CD4-positive, CD25-positive, alpha-beta regulatory T cell (primary cell): Measurements from ENCODE around the gene FGD3. TPM values are rescaled to one million over a fixed set of nuclear protein-coding genes. Genes with fewer than 3 reads are reported as not detected.

Experiments used
- ATAC-seq, 2 donors: fragments of 150-1000 bp; cut with Tn5 transposase; one replicate each; pipeline ENCODE4 v1.10.0; 2021; ENCODE audit warnings: low read depth in 2 of 2, moderate number of reproducible peaks in 2 of 2, moderate library complexity in 1 of 2
- DNase-seq, 3 donors: peaks; one replicate each; pipeline versions ENCODE4 v3.0.0 to v3.0.0-alpha.2; 2012 to 2022; ENCODE audit warnings: mixed read lengths in 1 of 3
- H3K27ac ChIP-seq: one replicate; pipeline ENCODE4 v1.7.0; 2013; ENCODE audit warnings: mild to moderate bottlenecking, low read length; ENCODE audit not compliant: insufficient read depth, poor library complexity, severe bottlenecking
- H3K27me3 ChIP-seq: one replicate; pipeline ENCODE4 v1.7.0; 2013; ENCODE audit warnings: low read length; ENCODE audit not compliant: control insufficient read depth, insufficient read depth
- H3K36me3 ChIP-seq: one replicate; pipeline ENCODE4 v1.7.0; 2013; ENCODE audit warnings: mild to moderate bottlenecking, low read length, moderate library complexity; ENCODE audit not compliant: control insufficient read depth, insufficient read depth
- H3K4me1 ChIP-seq: 2 replicates; pipeline ENCODE4 v1.7.0; 2013; ENCODE audit warnings: mild to moderate bottlenecking, low read length; ENCODE audit not compliant: insufficient read depth, control insufficient read depth, poor library complexity, severe bottlenecking
- H3K4me3 ChIP-seq: one replicate; pipeline ENCODE4 v1.7.0; 2013; ENCODE audit warnings: low read depth, mild to moderate bottlenecking, low read length, moderate library complexity
- H3K9me3 ChIP-seq, 2 experiments: 1 replicate in 1 of 2; 2 replicates in 1 of 2; pipeline ENCODE4 v1.7.0; 2013; ENCODE audit warnings: low read length in 2 of 2, mild to moderate bottlenecking in 1 of 2, moderate library complexity in 1 of 2; ENCODE audit not compliant: control insufficient read depth in 2 of 2
- H3K27ac Mint-ChIP-seq, 3 donors: one replicate each; pipeline ENCODE4 v1.8.0; 2020 to 2022; ENCODE audit warnings: mild to moderate bottlenecking in 3 of 3, mixed read lengths in 3 of 3, moderate library complexity in 2 of 3
- H3K27me3 Mint-ChIP-seq: one replicate; pipeline ENCODE4 v1.8.0; 2022; ENCODE audit warnings: mild to moderate bottlenecking, mixed read lengths
- H3K36me3 Mint-ChIP-seq: one replicate; pipeline ENCODE4 v1.8.0; 2020; ENCODE audit warnings: mixed read lengths
- H3K4me1 Mint-ChIP-seq, 4 donors: one replicate each; pipeline ENCODE4 v1.8.0; 2020 to 2022; ENCODE audit warnings: mixed read lengths in 4 of 4, mild to moderate bottlenecking in 1 of 4
- H3K4me3 Mint-ChIP-seq, 4 donors: one replicate each; pipeline ENCODE4 v1.8.0; 2020 to 2022; ENCODE audit warnings: mild to moderate bottlenecking in 4 of 4, mixed read lengths in 4 of 4, moderate library complexity in 3 of 4
- H3K9me3 Mint-ChIP-seq, 7 donors: one replicate each; pipeline ENCODE4 v1.8.0; 2020 to 2022; ENCODE audit warnings: mixed read lengths in 7 of 7, mild to moderate bottlenecking in 3 of 7, moderate library complexity in 2 of 7
- polyA plus RNA-seq, 4 donors: library from polyadenylated mRNA; unstranded; fragments of 300-500 nt; fragmentation: Illumina TruSeq; gene quantifications; one replicate each; pipeline ENCODE4 v1.2.3, GENCODE V29; 2021
- total RNA-seq: library from RNA; stranded (reverse); gene quantifications from one replicate; pipeline ENCODE4 v1.2.3, GENCODE V29; 2022

Gene FGD3
- total and polyA plus RNA-seq, 5 donors from 2014 or later: 71.6 to 188 (median 98.1) TPM

- H3K4me3 ChIP-seq: peak within 1 kb of the TSS; percentile 86
- Mint-ChIP-seq H3K36me3 (peaks cover 3% of the 10 kb centered on the region), H3K9me3 (no peaks in the 10 kb centered on the region), H3K4me1 (peaks cover 5 to 81% (median 34%) of the 10 kb centered on the region in 4 donors), H3K4me3 (peak within 1 kb of the TSS; percentile 92 to 99 (median 95)), H3K27ac (peak within 1 kb of the TSS; percentile 96 to 100 (median 100)), H3K27me3 (no peaks in the 10 kb centered on the region)
- H3K4me1 ChIP-seq: peaks cover 63% of the 10 kb centered on the region
- H3K9me3 ChIP-seq: no peaks in the 10 kb centered on the region
- ATAC-seq: peak; percentile 63 to 64
- DNase-seq: peak; percentile 67 to 85 (median 72)
- H3K27me3 ChIP-seq: no peaks in the 10 kb centered on the region
- no peaks in the 10 kb centered on the region for H3K36me3 ChIP-seq
- H3K27ac ChIP-seq: peak within 1 kb of the TSS; percentile 89
Measured at GRCh38 chr9:93058355-93059010, 111.2 kb downstream of the FGD3 start, which contains the start of gene SUSD3. TSS of gene SUSD3 (plus strand) at chr9:93058701. CDS start at chr9:93058743, 42 bp downstream.

- Histone ChIP-seq H3K27ac (peak overlapping the region; percentile 89), H3K27me3 (no peaks in the 10 kb centered on the region), H3K36me3 (no peaks in the 10 kb centered on the region), H3K4me1 (peaks cover 70% of the 10 kb centered on the region), H3K9me3 (no peaks in the 10 kb centered on the region), H3K4me3 (peak overlapping the region; percentile 86)
- H3K36me3 Mint-ChIP-seq: peaks cover 7% of the 10 kb centered on the region
- DNase-seq (peak in 2 of 3 donors; percentile 17 to 59), ATAC-seq (peak in 1 of 2 donors; percentile 9)
- H3K27me3 Mint-ChIP-seq: no peaks in the 10 kb centered on the region
- H3K4me3 Mint-ChIP-seq: peak overlapping the region; percentile 92 to 99 (median 95)
- H3K9me3 Mint-ChIP-seq: no peaks in the 10 kb centered on the region
- peaks cover 11 to 82% (median 38%) of the 10 kb centered on the region in 4 donors for H3K4me1 Mint-ChIP-seq
- peak overlapping the region; percentile 96 to 100 (median 100) for H3K27ac Mint-ChIP-seq
Measured at GRCh38 chr9:93059011-93059714, 111.8 kb downstream of the FGD3 start.

GRCh38 chr9:93059715-93060578 lies 112.6 kb downstream of the FGD3 start:
- H3K4me1 Mint-ChIP-seq: peaks cover 16 to 82% (median 45%) of the 10 kb centered on the region in 4 donors
- DNase-seq (no peak), ATAC-seq (no peak)
- H3K9me3 Mint-ChIP-seq: no peaks in the 10 kb centered on the region
- Histone ChIP-seq H3K27ac (peak overlapping the region; percentile 89), H3K36me3 (no peaks in the 10 kb centered on the region), H3K4me1 (peaks cover 74% of the 10 kb centered on the region), H3K4me3 (peak overlapping the region; percentile 86), H3K27me3 (no peaks in the 10 kb centered on the region), H3K9me3 (no peaks in the 10 kb centered on the region)
- no peaks in the 10 kb centered on the region for H3K27me3 Mint-ChIP-seq
- peaks cover 15% of the 10 kb centered on the region for H3K36me3 Mint-ChIP-seq
- peak overlapping the region; percentile 100 for H3K27ac Mint-ChIP-seq
- peak overlapping the region; percentile 92 to 99 (median 95) for H3K4me3 Mint-ChIP-seq

- Histone ChIP-seq H3K4me1 (peaks cover 80% of the 10 kb centered on the region), H3K4me3 (peak overlapping the region; percentile 86), H3K27me3 (no peaks in the 10 kb centered on the region), H3K36me3 (peaks cover 8% of the 10 kb centered on the region), H3K27ac (peak overlapping the region; percentile 89), H3K9me3 (no peaks in the 10 kb centered on the region)
- peaks cover 16 to 85% (median 52%) of the 10 kb centered on the region in 4 donors for H3K4me1 Mint-ChIP-seq
- H3K36me3 Mint-ChIP-seq: peaks cover 21% of the 10 kb centered on the region
- H3K27me3 Mint-ChIP-seq: no peaks in the 10 kb centered on the region
- DNase-seq (peak in 1 of 3 donors; percentile 53), ATAC-seq (no peak)
- H3K9me3 Mint-ChIP-seq: no peaks in the 10 kb centered on the region
- H3K27ac Mint-ChIP-seq: peak overlapping the region; percentile 100
- peak overlapping the region; percentile 92 to 99 (median 95) for H3K4me3 Mint-ChIP-seq
Measured at GRCh38 chr9:93060746-93061259, 113.5 kb downstream of the FGD3 start.

- Histone ChIP-seq H3K4me1 (peaks cover 83% of the 10 kb centered on the region), H3K27me3 (no peaks in the 10 kb centered on the region), H3K9me3 (no peaks in the 10 kb centered on the region), H3K36me3 (peaks cover 9% of the 10 kb centered on the region), H3K4me3 (peak overlapping the region; percentile 86), H3K27ac (peak overlapping the region; percentile 89)
- Mint-ChIP-seq H3K4me3 (peak overlapping the region; percentile 92 to 99 (median 95)), H3K9me3 (no peaks in the 10 kb centered on the region), H3K4me1 (peaks cover 16 to 87% (median 56%) of the 10 kb centered on the region in 4 donors), H3K27ac (peak overlapping the region; percentile 100), H3K27me3 (no peaks in the 10 kb centered on the region), H3K36me3 (peaks cover 26% of the 10 kb centered on the region)
- no peak for ATAC-seq
- DNase-seq: no peak
Measured at GRCh38 chr9:93061260-93061751, 114.0 kb downstream of the FGD3 start.

- peaks cover 9% of the 10 kb centered on the region for H3K36me3 ChIP-seq
- peaks cover 84% of the 10 kb centered on the region for H3K4me1 ChIP-seq
- H3K27me3 ChIP-seq: no peaks in the 10 kb centered on the region
- H3K4me3 ChIP-seq: peak overlapping the region; percentile 86
- no peaks in the 10 kb centered on the region for H3K27me3 Mint-ChIP-seq
- peak overlapping the region; percentile 92 to 99 (median 95) for H3K4me3 Mint-ChIP-seq
- H3K27ac ChIP-seq: peak overlapping the region; percentile 89
- H3K9me3 Mint-ChIP-seq: no peaks in the 10 kb centered on the region
- H3K4me1 Mint-ChIP-seq: peaks cover 19 to 88% (median 59%) of the 10 kb centered on the region in 4 donors
- no peaks in the 10 kb centered on the region for H3K9me3 ChIP-seq
- H3K36me3 Mint-ChIP-seq: peaks cover 29% of the 10 kb centered on the region
- H3K27ac Mint-ChIP-seq: peak overlapping the region; percentile 100
- ATAC-seq (peak in 1 of 2 donors; percentile 6), DNase-seq (peak in 1 of 3 donors; percentile 72)
Measured at GRCh38 chr9:93061791-93062763, 114.8 kb downstream of the FGD3 start.
